IMR-90 (cell line): ENCODE data around the gene DHX57. TPM values are rescaled to one million over a fixed set of nuclear protein-coding genes. Genes with fewer than 3 reads are reported as not detected.

Experiments
- ATAC-seq: fragments of 200-7000 bp; cut with Tn5 transposase; 2 replicates; pipeline ENCODE4 v1.9.1; 2020; ENCODE audit warnings: low read depth, mild to moderate bottlenecking, moderate library complexity
- BruUV-seq: library from RNA; stranded (reverse); fragments of 400-500 nt; replicated peaks from 2 replicates; lab custom pipeline; 2021; lab: Mats Ljungman, UMichigan
- CTCF ChIA-PET: fragments of 300-600 bp; formaldehyde crosslinking; extraction: SDS; loops from one replicate; lab custom pipeline; 2021; ENCODE audit warnings: antibody characterized with exemption; lab: Yijun Ruan, JAX
- POLR2A ChIA-PET: fragments of 300-600 bp; sonication (Branson Sonifier 250); formaldehyde crosslinking; loops from one replicate; lab custom pipeline; 2022; ENCODE audit warnings: antibody characterized with exemption; ENCODE audit not compliant: unreplicated experiment; lab: Charles Lee
- DNase-seq: peaks from one replicate; pipeline ENCODE4 v3.0.0; 2013
- H2AFZ ChIP-seq: replicated peaks from 2 replicates; pipeline ENCODE3; 2013; ENCODE audit warnings: low read length, mild to moderate bottlenecking; ENCODE audit not compliant: poor library complexity
- H2AK5ac ChIP-seq: 2 replicates; pipeline ENCODE4 v1.6.1; 2013; ENCODE audit warnings: low read depth, low read length, inconsistent platforms
- H2AK9ac ChIP-seq: replicated peaks from 2 replicates; pipeline ENCODE3; 2013; ENCODE audit warnings: mild to moderate bottlenecking, low read depth, low read length, moderate library complexity; ENCODE audit not compliant: poor library complexity
- H2BK120ac ChIP-seq: 2 replicates; pipeline ENCODE4 v1.6.1; 2013; ENCODE audit warnings: low read depth, low read length, inconsistent platforms
- H2BK15ac ChIP-seq: 3 replicates; pipeline ENCODE4 v1.6.1; 2013; ENCODE audit warnings: low read depth, low read length, inconsistent platforms
- H2BK20ac ChIP-seq: 2 replicates; pipeline ENCODE4 v1.6.1; 2013; ENCODE audit warnings: low read depth, mild to moderate bottlenecking, inconsistent platforms, low read length, moderate library complexity
- H2BK5ac ChIP-seq: 2 replicates; pipeline ENCODE4 v1.6.1; 2013; ENCODE audit warnings: mild to moderate bottlenecking, low read depth, low read length, inconsistent platforms; ENCODE audit not compliant: poor library complexity, severe bottlenecking
- H3K14ac ChIP-seq: replicated peaks from 2 replicates; pipeline ENCODE4 v1.6.1; 2013; ENCODE audit warnings: low read depth, low read length, inconsistent platforms
- H3K18ac ChIP-seq: 2 replicates; pipeline ENCODE4 v1.6.1; 2013; ENCODE audit warnings: low read depth, low read length, control low read depth
- H3K23ac ChIP-seq: 2 replicates; pipeline ENCODE4 v1.6.1; 2013; ENCODE audit warnings: low read depth, low read length, inconsistent platforms
- H3K27ac ChIP-seq: 2 replicates; pipeline ENCODE4 v1.5.1; 2013; ENCODE audit warnings: mild to moderate bottlenecking, control low read depth, low read length; ENCODE audit not compliant: insufficient read depth
- H3K27me3 ChIP-seq: 2 replicates; pipeline ENCODE4 v1.6.1; 2013; ENCODE audit warnings: low read length; ENCODE audit not compliant: control insufficient read depth, insufficient read depth
- H3K36me3 ChIP-seq: 2 replicates; pipeline ENCODE4 v1.6.1; 2013; ENCODE audit warnings: low read length, mixed read lengths; ENCODE audit not compliant: control insufficient read depth, insufficient read depth
- H3K4ac ChIP-seq: 2 replicates; pipeline ENCODE4 v1.6.1; 2013; ENCODE audit warnings: low read depth, low read length, inconsistent platforms
- H3K4me1 ChIP-seq: 2 replicates; pipeline ENCODE4 v1.6.1; 2013; ENCODE audit warnings: low read length, mixed read lengths; ENCODE audit not compliant: control insufficient read depth, insufficient read depth
- H3K4me2 ChIP-seq: 2 replicates; pipeline ENCODE4 v1.6.1; 2013; ENCODE audit warnings: low read depth, mild to moderate bottlenecking, control low read depth, low read length, moderate library complexity
- H3K4me3 ChIP-seq: 2 replicates; pipeline ENCODE4 v1.5.1; 2013; ENCODE audit warnings: low read depth, mild to moderate bottlenecking, control low read depth, low read length, moderate library complexity; ENCODE audit not compliant: insufficient read depth
- H3K56ac ChIP-seq: 2 replicates; pipeline ENCODE4 v1.6.1; 2013; ENCODE audit warnings: low read length, inconsistent platforms; ENCODE audit not compliant: insufficient read depth; ENCODE audit errors: extremely low read depth
- H3K79me1 ChIP-seq, 2 experiments: 2 replicates each; pipeline ENCODE4 v1.6.1; 2013; ENCODE audit warnings: low read length in 2 of 2, inconsistent platforms in 1 of 2, low read depth in 1 of 2
- H3K9ac ChIP-seq: 2 replicates; pipeline ENCODE4 v1.6.1; 2013; ENCODE audit warnings: low read depth, low read length, control low read depth
- H3K9me1 ChIP-seq: 2 replicates; pipeline ENCODE4 v1.6.1; 2013; ENCODE audit warnings: low read length, inconsistent platforms; ENCODE audit not compliant: insufficient read depth
- H3K9me3 ChIP-seq: 2 replicates; pipeline ENCODE4 v1.6.1; 2013; ENCODE audit warnings: low read length; ENCODE audit not compliant: control insufficient read depth, insufficient read depth
- H4K20me1 ChIP-seq: 2 replicates; pipeline ENCODE4 v1.6.1; 2013; ENCODE audit warnings: low read length, inconsistent platforms; ENCODE audit not compliant: insufficient read depth
- H4K5ac ChIP-seq: 2 replicates; pipeline ENCODE4 v1.6.1; 2013; ENCODE audit warnings: mild to moderate bottlenecking, low read depth, low read length, control low read depth
- H4K8ac ChIP-seq, 2 experiments: 2 replicates each; pipeline ENCODE4 v1.6.1; 2013; ENCODE audit warnings: low read depth in 2 of 2, low read length in 2 of 2, control low read depth in 1 of 2, inconsistent platforms in 1 of 2
- H4K91ac ChIP-seq: 2 replicates; pipeline ENCODE4 v1.6.1; 2013; ENCODE audit warnings: low read depth, low read length, inconsistent platforms; ENCODE audit not compliant: insufficient read depth
- BHLHE40 ChIP-seq: fragments of 150-350 bp; IDR thresholded peaks from 2 replicates; pipeline ENCODE4 v1.6.1; 2016; ENCODE audit warnings: mild to moderate bottlenecking, low read depth, low read length
- FOS ChIP-seq: fragments of 150-350 bp; IDR thresholded peaks from 2 replicates; pipeline ENCODE4 v1.6.1; 2016; ENCODE audit warnings: low read depth, low read length
- RCOR1 ChIP-seq: IDR thresholded peaks from 2 replicates; pipeline ENCODE4 v1.6.1; 2012; ENCODE audit warnings: mild to moderate bottlenecking, low read length, improper control_type of control experiment; ENCODE audit not compliant: insufficient replicate concordance
- WGBS, 2 experiments: methylation state at CpG; one replicate each; pipeline versions ENCODE4 v1.1.5 to v1.1.7; 2013; ENCODE audit warnings: missing lambda C conversion rate in 2 of 2; ENCODE audit not compliant: insufficient read length in 1 of 2; ENCODE audit errors: extremely low coverage in 2 of 2; 5-methylcytosine and 5-hydroxymethylcytosine counted together
- dilution Hi-C: fragments of 300-500 bp; cut with HindIII; formaldehyde crosslinking; loops from one replicate; pipeline ENCODE4 v1.14.3; 2018; ENCODE audit warnings: low sequenced_read_pairs; ENCODE audit not compliant: unreplicated experiment
- in situ Hi-C: fragments of 300-500 bp; cut with MboI; formaldehyde crosslinking; loops from 3 replicates; pipeline ENCODE4 v1.14.3; 2019; ENCODE audit warnings: low sequenced_read_pairs, inconsistent platforms, mixed read lengths
- intact Hi-C: fragments of 100-400 bp; cut with micrococcal nuclease; formaldehyde crosslinking; loops from 2 replicates; pipeline ENCODE4 v1.10.0; 2022
- polyA plus RNA-seq, 3 experiments: library from polyadenylated mRNA; depleted of rRNA; stranded (reverse); fragments of >200 nt; gene quantifications; 2 replicates each; pipeline ENCODE4 v1.2.3, GENCODE V29; 2012; ENCODE audit warnings: low replicate concordance in 1 of 3
- total RNA-seq: library from RNA; depleted of rRNA; stranded (reverse); fragments of >200 nt; gene quantifications from 2 replicates; pipeline ENCODE4 v1.2.3, GENCODE V29; 2012

Gene DHX57
- total and polyA plus RNA-seq, 2 of the 4 experiments (the other 2 are of a cell fraction), result 9.5 to 24.4 TPM

DNA sequence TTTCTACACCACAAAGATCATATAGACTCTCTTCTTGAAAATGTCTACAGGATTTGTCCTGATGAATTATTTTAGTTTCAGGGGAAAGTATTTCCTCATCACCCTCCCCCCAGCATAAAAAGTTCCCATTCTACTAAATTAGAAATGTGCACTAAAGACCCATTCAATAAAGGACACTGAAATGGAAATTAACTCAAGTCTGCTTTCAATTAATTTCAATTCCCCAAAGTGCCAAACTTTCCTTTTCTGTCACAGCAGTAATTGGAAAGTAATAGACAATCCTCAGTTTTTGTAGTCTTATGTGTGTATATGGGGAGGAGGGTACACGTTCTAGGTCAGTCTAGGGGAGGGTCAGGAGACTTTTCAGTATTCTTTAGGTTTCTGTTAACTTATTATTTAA, 35.5 kb upstream of the DHX57 start:
- ChIA-PET CTCF (no interaction called here), POLR2A (no interaction called here)
- Histone ChIP-seq H3K36me3 (no peaks in the 10 kb centered on the region), H2AK9ac (no peak overlapping the region), H4K8ac (no peak overlapping the region), H2BK20ac (no peak overlapping the region), H4K20me1 (no peaks in the 10 kb centered on the region), H3K4me3 (no peak overlapping the region), H3K4me1 (no peaks in the 10 kb centered on the region), H3K79me1 (no peaks in the 10 kb centered on the region), H2BK15ac (no peak overlapping the region), H2BK120ac (no peak overlapping the region), H3K14ac (no peak overlapping the region), H3K23ac (no peak overlapping the region), H3K9ac (no peak overlapping the region), H3K27ac (no peak overlapping the region), H3K56ac (no peak overlapping the region), H2AK5ac (no peak overlapping the region), H2AFZ (no peak overlapping the region), H3K27me3 (no peaks in the 10 kb centered on the region), H2BK5ac (no peak overlapping the region), H4K5ac (no peak overlapping the region), H3K9me1 (no peaks in the 10 kb centered on the region), H3K9me3 (no peaks in the 10 kb centered on the region), H3K4ac (no peak overlapping the region), H3K4me2 (no peak overlapping the region), H4K91ac (no peak overlapping the region), H3K18ac (no peak overlapping the region)
- DNase-seq, result no peak
- no CpG with 5 or more reads among the region's 1 CpG for WGBS, 2 experiments
- intact Hi-C loops (no loop called here), in situ Hi-C loops (no loop called here), dilution Hi-C loops (no loop called here)
- ATAC-seq, result no peak
- TF ChIP-seq BHLHE40 (no peak), RCOR1 (no peak), FOS (no peak)
- no TSS peak for BruUV-seq
